Esophagus squamous epithelium (tissue), 5 donors: ENCODE measurements around the gene BRD1. TPM values are rescaled to one million over a fixed set of nuclear protein-coding genes. Genes with fewer than 3 reads are reported as not detected.

Source experiments
- DNase-seq: peaks from one replicate; lab custom pipeline; 2025; lab: John Stamatoyannopoulos, UW
- H3K27ac ChIP-seq, 4 donors: fragments of 200-600 bp; sonication (generic); one replicate each; pipeline ENCODE4 v1.5.1; 2016 to 2019; ENCODE audit warnings: mild to moderate bottlenecking in 1 of 4
- H3K27me3 ChIP-seq, 4 donors: fragments of 200-600 bp; sonication (generic); 1 replicate in 3 of 4; 2 replicates in 1 of 4; pipeline versions ENCODE4 v1.5.1 to v1.6.0; 2017 to 2021; ENCODE audit warnings: antibody characterized with exemption in 1 of 4
- H3K36me3 ChIP-seq, 3 donors: fragments of 200-600 bp; sonication (generic); one replicate each; pipeline ENCODE4 v1.5.1; 2016 to 2019
- H3K4me1 ChIP-seq, 3 donors: fragments of 200-600 bp; sonication (generic); one replicate each; pipeline ENCODE4 v1.5.1; 2017 to 2019
- H3K4me3 ChIP-seq, 4 donors: fragments of 200-600 bp; sonication (generic); 1 replicate in 3 of 4; 2 replicates in 1 of 4; pipeline ENCODE4 v1.5.1; 2016 to 2019; ENCODE audit warnings: mild to moderate bottlenecking in 2 of 4, moderate library complexity in 1 of 4
- H3K9me3 ChIP-seq, 3 donors: fragments of 200-600 bp; sonication (generic); one replicate each; pipeline ENCODE4 v1.5.1; 2016 to 2019
- POLR2A ChIP-seq, 4 donors: fragments of 450-650 bp; IDR thresholded peaks; one replicate each; pipeline ENCODE4 v1.6.1; 2017; ENCODE audit warnings: antibody characterized with exemption in 4 of 4, mild to moderate bottlenecking in 4 of 4, moderate library complexity in 3 of 4
- WGBS, 2 donors: methylation state at CpG; one replicate each; pipeline ENCODE4 v1.1.5; 2018; 5-methylcytosine and 5-hydroxymethylcytosine counted together
- intact Hi-C: fragments of 100-400 bp; cut with DNase I; formaldehyde crosslinking; loops from one replicate; pipeline ENCODE4 v1.15.0; 2022
- total RNA-seq, 4 donors: library from RNA; depleted of rRNA; stranded (reverse); fragments of >200 nt; gene quantifications; one replicate each; pipeline ENCODE4 v1.1.0, GENCODE V29; 2016
- TF ChIP-seq, protein P1 (sequence below), 6 experiments: fragments of 450-650 bp in 4 of 6; fragments of 200-600 bp in 2 of 6; sonication (generic) in 2 of 6; IDR thresholded peaks; one replicate each; pipeline ENCODE4 v1.5.1; 2016 to 2019; ENCODE audit warnings: antibody characterized with exemption in 6 of 6, mild to moderate bottlenecking in 4 of 6, moderate library complexity in 4 of 6
- donor health status: DM: yes; HTN: yes; CAD: no.

BRD1 gene
- total RNA-seq, 4 donors from 2014 or later = 17.8 to 37.4 (median 29.9) TPM

DNA sequence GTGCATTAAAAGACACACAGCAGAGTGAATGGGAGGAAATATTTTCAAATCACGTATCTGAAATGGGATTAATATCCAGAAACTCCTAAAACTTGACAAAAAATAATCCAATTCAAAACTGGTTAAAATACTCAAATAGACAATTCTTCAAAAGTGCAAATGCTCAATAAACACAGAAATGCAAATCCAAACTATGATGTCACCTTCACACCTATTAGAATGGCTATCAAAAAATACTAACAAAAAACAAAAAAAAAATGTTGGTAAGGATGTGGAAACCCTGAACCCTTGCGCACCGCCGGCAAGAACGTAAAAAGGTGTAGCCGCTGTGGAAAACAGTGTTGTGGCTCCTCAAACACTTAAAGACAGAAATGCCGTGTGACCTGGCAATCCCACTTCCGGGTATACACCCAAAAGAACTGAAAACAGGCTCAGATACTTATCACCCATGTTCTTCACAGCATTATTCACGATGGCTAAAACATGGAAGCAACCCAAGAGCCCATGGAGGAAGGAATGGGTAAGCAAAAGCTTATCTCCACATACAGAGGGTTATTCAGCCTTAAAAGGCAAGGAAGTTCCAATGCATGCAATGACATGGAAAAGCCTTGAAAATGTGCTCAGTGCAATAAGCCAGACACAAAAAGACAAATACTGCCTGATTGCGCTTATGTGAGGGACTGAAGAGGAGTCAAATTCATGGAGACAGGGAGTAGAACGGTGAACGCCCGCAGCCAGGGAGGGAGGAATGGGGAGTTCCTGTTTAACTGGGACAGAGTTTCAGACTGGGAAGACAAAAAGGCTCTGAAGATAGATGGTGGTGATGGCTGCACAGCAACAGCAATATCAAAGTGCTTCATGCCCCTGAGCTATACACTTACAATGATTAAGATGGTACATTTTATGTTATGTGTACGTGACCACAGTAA is 19.6 kb downstream of the BRD1 start:
- Histone ChIP-seq H3K4me3 (no peak overlapping the region), H3K9me3 (no peaks in the 10 kb centered on the region), H3K27me3 (no peaks in the 10 kb centered on the region), H3K4me1 (peaks cover 3 to 68% (median 11%) of the 10 kb centered on the region in 3 donors), H3K36me3 (peaks cover 8 to 43% (median 10%) of the 10 kb centered on the region in 3 donors), H3K27ac (no peak overlapping the region)
- intact Hi-C loops = no loop called here
- WGBS, 2 donors = 74 to 84% methylated on average over 14 of the region's 14 CpGs
- TF ChIP-seq, protein P1, sequence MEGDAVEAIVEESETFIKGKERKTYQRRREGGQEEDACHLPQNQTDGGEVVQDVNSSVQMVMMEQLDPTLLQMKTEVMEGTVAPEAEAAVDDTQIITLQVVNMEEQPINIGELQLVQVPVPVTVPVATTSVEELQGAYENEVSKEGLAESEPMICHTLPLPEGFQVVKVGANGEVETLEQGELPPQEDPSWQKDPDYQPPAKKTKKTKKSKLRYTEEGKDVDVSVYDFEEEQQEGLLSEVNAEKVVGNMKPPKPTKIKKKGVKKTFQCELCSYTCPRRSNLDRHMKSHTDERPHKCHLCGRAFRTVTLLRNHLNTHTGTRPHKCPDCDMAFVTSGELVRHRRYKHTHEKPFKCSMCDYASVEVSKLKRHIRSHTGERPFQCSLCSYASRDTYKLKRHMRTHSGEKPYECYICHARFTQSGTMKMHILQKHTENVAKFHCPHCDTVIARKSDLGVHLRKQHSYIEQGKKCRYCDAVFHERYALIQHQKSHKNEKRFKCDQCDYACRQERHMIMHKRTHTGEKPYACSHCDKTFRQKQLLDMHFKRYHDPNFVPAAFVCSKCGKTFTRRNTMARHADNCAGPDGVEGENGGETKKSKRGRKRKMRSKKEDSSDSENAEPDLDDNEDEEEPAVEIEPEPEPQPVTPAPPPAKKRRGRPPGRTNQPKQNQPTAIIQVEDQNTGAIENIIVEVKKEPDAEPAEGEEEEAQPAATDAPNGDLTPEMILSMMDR (IDR thresholded peaks at IDR 0.05) = no peak
- no peak for TF ChIP-seq POLR2A (IDR thresholded peaks at IDR 0.05)
- no peak for DNase-seq

DNA sequence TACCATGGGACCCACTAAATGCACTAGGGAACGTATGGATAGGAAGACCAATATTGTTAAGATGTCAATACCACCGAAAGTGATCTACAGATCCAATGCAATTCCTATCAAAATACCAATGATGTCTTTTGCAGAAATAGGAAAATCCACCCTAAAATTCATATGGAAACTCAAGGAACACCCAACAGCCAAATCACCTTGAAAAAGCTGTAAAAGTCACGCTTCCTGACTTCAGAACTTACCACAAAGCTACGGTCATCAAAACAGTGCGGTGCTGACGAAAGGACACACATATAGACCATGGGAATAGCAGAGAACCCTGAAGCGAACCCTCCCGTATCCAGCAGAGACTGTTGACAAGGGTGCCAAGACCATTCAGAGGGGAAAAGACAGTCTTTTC is 20.5 kb downstream of the BRD1 start:
- WGBS, 2 donors = 93 to 95% methylated on average over 8 of the region's 8 CpGs
- Histone ChIP-seq H3K9me3 (no peaks in the 10 kb centered on the region), H3K36me3 (peaks cover 11 to 48% (median 14%) of the 10 kb centered on the region in 3 donors), H3K4me3 (no peak overlapping the region), H3K4me1 (peaks cover 3 to 58% (median 11%) of the 10 kb centered on the region in 3 donors), H3K27ac (no peak overlapping the region), H3K27me3 (no peaks in the 10 kb centered on the region)
- intact Hi-C loops = no loop called here
- DNase-seq = no peak
- TF ChIP-seq, protein P1 (IDR thresholded peaks at IDR 0.05) = no peak
- no peak for TF ChIP-seq POLR2A (IDR thresholded peaks at IDR 0.05)

DNA sequence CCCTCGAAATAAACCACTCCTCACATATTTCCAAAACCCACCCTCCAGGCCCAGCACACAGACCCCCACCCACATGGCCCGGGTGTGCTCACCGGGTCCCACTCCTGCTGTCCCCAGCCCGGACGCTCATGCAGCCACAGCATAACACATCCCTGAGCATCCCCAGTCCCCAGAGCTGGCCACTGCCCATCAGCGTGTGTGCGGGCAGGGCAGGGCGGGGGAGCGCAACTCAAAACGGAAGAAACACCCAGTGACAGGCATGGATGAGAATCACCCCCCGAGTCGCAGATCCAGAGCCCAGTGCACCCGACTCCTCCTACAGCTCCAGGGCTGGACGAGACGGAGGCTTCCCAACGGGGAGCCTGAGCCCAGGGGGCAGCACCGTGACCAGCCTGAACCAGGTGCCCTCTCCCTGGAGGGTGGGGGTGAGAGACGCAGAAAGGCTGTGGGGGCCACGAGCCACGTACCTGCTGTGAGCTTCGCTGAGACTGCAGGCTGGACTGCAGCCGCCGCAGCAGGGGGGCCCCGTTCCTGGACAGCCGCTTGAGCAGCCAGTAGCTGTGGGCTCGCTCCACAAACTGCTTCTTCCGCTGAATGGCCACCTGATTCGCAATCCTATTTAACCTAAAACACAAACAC is 23.8 kb downstream of the BRD1 start:
- DNase-seq = no peak
- Histone ChIP-seq H3K4me1 (peaks cover 0 to 57% (median 10%) of the 10 kb centered on the region in 3 donors), H3K9me3 (no peaks in the 10 kb centered on the region), H3K27ac (no peak overlapping the region), H3K27me3 (no peaks in the 10 kb centered on the region), H3K4me3 (no peak overlapping the region), H3K36me3 (peaks cover 20 to 81% (median 28%) of the 10 kb centered on the region in 3 donors)
- intact Hi-C loops = no loop called here
- no peak for TF ChIP-seq POLR2A (IDR thresholded peaks at IDR 0.05)
- TF ChIP-seq, protein P1 (IDR thresholded peaks at IDR 0.05) = no peak
- WGBS, 2 donors = 86 to 93% methylated on average over 3 to 10 of the region's 28 CpGs

DNA sequence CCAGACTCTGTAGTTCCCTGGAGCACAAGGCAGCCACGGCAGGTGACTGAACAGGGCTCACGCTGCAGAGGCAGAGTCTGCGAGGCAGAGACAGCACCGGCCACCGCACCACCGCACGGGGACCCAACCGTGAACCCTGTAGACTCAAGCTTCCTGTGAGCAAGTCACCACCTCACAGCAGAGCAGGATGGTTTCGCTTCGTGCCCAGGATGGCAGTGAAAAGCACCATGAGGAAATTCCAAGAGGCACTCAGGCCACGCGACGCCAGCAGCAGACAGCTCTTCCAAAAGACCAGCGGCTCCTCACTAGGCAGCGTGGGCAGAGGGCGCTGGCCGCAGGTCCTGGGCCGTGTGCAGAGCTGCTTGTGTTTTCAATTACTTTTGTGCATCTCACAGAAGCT is 24.5 kb downstream of the BRD1 start:
- no peaks in the 10 kb centered on the region for H3K27me3 ChIP-seq
- H3K27ac ChIP-seq = no peak overlapping the region
- intact Hi-C loops = no loop called here
- peaks cover 0 to 50% (median 7%) of the 10 kb centered on the region in 3 donors for H3K4me1 ChIP-seq
- peaks cover 27 to 84% (median 33%) of the 10 kb centered on the region in 3 donors for H3K36me3 ChIP-seq
- 93 to 94% methylated on average over 8 to 12 of the region's 18 CpGs for WGBS, 2 donors
- no peak for DNase-seq
- no peak overlapping the region for H3K4me3 ChIP-seq
- no peaks in the 10 kb centered on the region for H3K9me3 ChIP-seq
- no peak for TF ChIP-seq POLR2A (IDR thresholded peaks at IDR 0.05)
- TF ChIP-seq, protein P1 (IDR thresholded peaks at IDR 0.05) = no peak
